Karpas-422 (cell line): Measurements from ENCODE around the gene CAV2. TPM values are rescaled to one million over a fixed set of nuclear protein-coding genes. Genes with fewer than 3 reads are reported as not detected.

Experiments
- DNase-seq: peaks from one replicate; pipeline ENCODE4 v3.0.0-alpha.2; 2015
- H2AFZ ChIP-seq: fragments of 200-600 bp; sonication (generic); 2 replicates; pipeline ENCODE4 v1.6.1; 2014; ENCODE audit warnings: antibody characterized with exemption, low read length, mixed read lengths
- H3K27ac ChIP-seq: fragments of 200-600 bp; sonication (generic); 2 replicates; pipeline ENCODE4 v1.5.1; 2014; ENCODE audit warnings: mild to moderate bottlenecking, low read length, moderate library complexity
- H3K27me3 ChIP-seq: fragments of 200-600 bp; sonication (generic); 2 replicates; pipeline ENCODE4 v1.6.1; 2014; ENCODE audit warnings: low read length, mixed read lengths
- H3K36me3 ChIP-seq: fragments of 200-600 bp; sonication (generic); 2 replicates; pipeline ENCODE4 v1.6.1; 2014; ENCODE audit warnings: low read length, mixed read lengths; ENCODE audit not compliant: insufficient read depth
- H3K4me1 ChIP-seq: fragments of 200-600 bp; sonication (generic); 2 replicates; pipeline ENCODE4 v1.6.1; 2014; ENCODE audit warnings: mild to moderate bottlenecking, low read length, mixed read lengths
- H3K4me2 ChIP-seq: fragments of 200-600 bp; sonication (generic); 2 replicates; pipeline ENCODE4 v1.6.1; 2014; ENCODE audit warnings: low read length, low read depth, mild to moderate bottlenecking; ENCODE audit not compliant: poor library complexity, severe bottlenecking
- H3K4me3 ChIP-seq: fragments of 200-600 bp; sonication (generic); 2 replicates; pipeline ENCODE4 v1.5.1; 2014; ENCODE audit warnings: mild to moderate bottlenecking, antibody characterized with exemption, low read length, mixed read lengths
- H3K79me2 ChIP-seq: fragments of 200-600 bp; sonication (generic); 2 replicates; pipeline ENCODE4 v1.6.1; 2014; ENCODE audit warnings: mild to moderate bottlenecking, low read length, mixed read lengths
- H3K9ac ChIP-seq: fragments of 200-600 bp; sonication (generic); 2 replicates; pipeline ENCODE4 v1.6.0; 2014; ENCODE audit warnings: low read length
- H3K9me2 ChIP-seq: fragments of 200-600 bp; sonication (generic), shearing (Covaris generic); replicated peaks from 2 replicates; pipeline ENCODE4 v1.6.0; 2014; ENCODE audit warnings: mild to moderate bottlenecking, low read length, moderate library complexity; ENCODE audit not compliant: insufficient read depth
- H3K9me3 ChIP-seq: fragments of 300-700, 200-600 bp; sonication (generic); 2 replicates; pipeline ENCODE4 v1.6.1; 2014; ENCODE audit warnings: low read length, mixed read lengths
- H4K20me1 ChIP-seq: fragments of 200-600 bp; sonication (generic); 2 replicates; pipeline ENCODE4 v1.6.1; 2014; ENCODE audit warnings: mild to moderate bottlenecking, antibody characterized with exemption, low read length, low read depth; ENCODE audit not compliant: insufficient read depth
- total RNA-seq: library from RNA; depleted of rRNA; stranded (reverse); fragments of >200 nt; shearing (Covaris generic); gene quantifications from 2 replicates; pipeline ENCODE4 v1.2.3, GENCODE V29; 2014; ENCODE audit warnings: low replicate concordance

Gene CAV2
- total RNA-seq, 1 experiment from 2014 or later: 1.2 TPM

GRCh38 chr7:116490351-116490750 is 9.2 kb upstream of the CAV2 start:
- Histone ChIP-seq H2AFZ (no peak overlapping the region), H3K36me3 (no peaks in the 10 kb centered on the region)
- no peak for DNase-seq

GRCh38 chr7:116491887-116492653 is 7.5 kb upstream of the CAV2 start:
- Histone ChIP-seq H3K27me3 (no peaks in the 10 kb centered on the region), H4K20me1 (no peaks in the 10 kb centered on the region), H3K27ac (no peak overlapping the region), H2AFZ (no peak overlapping the region), H3K79me2 (no peaks in the 10 kb centered on the region), H3K4me1 (no peaks in the 10 kb centered on the region), H3K36me3 (no peaks in the 10 kb centered on the region), H3K9ac (no peak overlapping the region), H3K9me2 (no peaks in the 10 kb centered on the region), H3K4me3 (no peak overlapping the region), H3K9me3 (no peaks in the 10 kb centered on the region), H3K4me2 (no peak overlapping the region)
- no peak for DNase-seq

More at GRCh38 chr7:116490351-116490750, 9.2 kb upstream of the CAV2 start:
- no peak overlapping the region for H3K4me3 ChIP-seq
- H3K79me2 ChIP-seq: no peaks in the 10 kb centered on the region
- H4K20me1 ChIP-seq: no peaks in the 10 kb centered on the region
- H3K4me1 ChIP-seq: no peaks in the 10 kb centered on the region
- H3K9me3 ChIP-seq: no peaks in the 10 kb centered on the region
- no peak overlapping the region for H3K27ac ChIP-seq
- no peaks in the 10 kb centered on the region for H3K27me3 ChIP-seq
- H3K9ac ChIP-seq: no peak overlapping the region
- no peaks in the 10 kb centered on the region for H3K9me2 ChIP-seq
- no peak overlapping the region for H3K4me2 ChIP-seq

- no peaks in the 10 kb centered on the region for H3K9me3 ChIP-seq
- H4K20me1 ChIP-seq: no peaks in the 10 kb centered on the region
- H3K4me2 ChIP-seq: no peak overlapping the region
- no peak for DNase-seq
- no peaks in the 10 kb centered on the region for H3K36me3 ChIP-seq
- H3K9me2 ChIP-seq: no peaks in the 10 kb centered on the region
- no peaks in the 10 kb centered on the region for H3K79me2 ChIP-seq
- H3K4me1 ChIP-seq: no peaks in the 10 kb centered on the region
- H3K27me3 ChIP-seq: no peaks in the 10 kb centered on the region
- no peak overlapping the region for H2AFZ ChIP-seq
- no peak overlapping the region for H3K9ac ChIP-seq
- no peak overlapping the region for H3K27ac ChIP-seq
- no peak overlapping the region for H3K4me3 ChIP-seq
These were observed 6.9 kb upstream of the CAV2 start for GRCh38 chr7:116492654-116493109.

- DNase-seq: no peak
- H3K9ac ChIP-seq: no peak overlapping the region
These were observed 6.1 kb upstream of the CAV2 start for GRCh38 chr7:116493449-116493848.

GRCh38 chr7:116494472-116494871 is 5.1 kb upstream of the CAV2 start:
- Histone ChIP-seq H3K79me2 (no peaks in the 10 kb centered on the region), H2AFZ (no peak overlapping the region), H3K9me3 (no peaks in the 10 kb centered on the region), H3K4me1 (no peaks in the 10 kb centered on the region), H3K4me3 (no peak overlapping the region), H3K9me2 (no peaks in the 10 kb centered on the region), H3K9ac (no peak overlapping the region), H3K36me3 (no peaks in the 10 kb centered on the region), H3K27ac (no peak overlapping the region), H3K27me3 (no peaks in the 10 kb centered on the region), H3K4me2 (no peak overlapping the region), H4K20me1 (no peaks in the 10 kb centered on the region)
- DNase-seq: no peak

More at GRCh38 chr7:116493449-116493848, 6.1 kb upstream of the CAV2 start:
- Histone ChIP-seq H3K36me3 (no peaks in the 10 kb centered on the region), H2AFZ (no peak overlapping the region), H4K20me1 (no peaks in the 10 kb centered on the region), H3K9me2 (no peaks in the 10 kb centered on the region), H3K27ac (no peak overlapping the region), H3K4me1 (no peaks in the 10 kb centered on the region), H3K9me3 (no peaks in the 10 kb centered on the region), H3K27me3 (no peaks in the 10 kb centered on the region), H3K4me3 (no peak overlapping the region), H3K79me2 (no peaks in the 10 kb centered on the region), H3K4me2 (no peak overlapping the region)

- DNase-seq: no peak
- Histone ChIP-seq H3K4me2 (no peak overlapping the region), H3K79me2 (no peaks in the 10 kb centered on the region), H3K9ac (no peak overlapping the region), H3K9me3 (no peaks in the 10 kb centered on the region), H3K27me3 (no peaks in the 10 kb centered on the region), H2AFZ (no peak overlapping the region), H3K4me1 (no peaks in the 10 kb centered on the region), H3K36me3 (no peaks in the 10 kb centered on the region), H3K27ac (no peak overlapping the region), H3K9me2 (no peaks in the 10 kb centered on the region), H4K20me1 (no peaks in the 10 kb centered on the region), H3K4me3 (no peak overlapping the region)
These were observed 3.8 kb upstream of the CAV2 start for GRCh38 chr7:116495736-116496135.

GRCh38 chr7:116496653-116497052 is 2.9 kb upstream of the CAV2 start:
- Histone ChIP-seq H3K9me3 (no peaks in the 10 kb centered on the region), H3K9ac (no peak overlapping the region), H3K36me3 (no peaks in the 10 kb centered on the region), H2AFZ (no peak overlapping the region), H3K4me1 (no peaks in the 10 kb centered on the region), H3K4me3 (no peak overlapping the region), H3K4me2 (no peak overlapping the region), H4K20me1 (no peaks in the 10 kb centered on the region), H3K27ac (no peak overlapping the region), H3K27me3 (no peaks in the 10 kb centered on the region), H3K9me2 (no peaks in the 10 kb centered on the region), H3K79me2 (no peaks in the 10 kb centered on the region)
- no peak for DNase-seq

- Histone ChIP-seq H2AFZ (no peak overlapping the region), H3K4me1 (no peaks in the 10 kb centered on the region)
These were observed 1.8 kb upstream of the CAV2 start for GRCh38 chr7:116497708-116498107.

More at GRCh38 chr7:116497708-116498107, 1.8 kb upstream of the CAV2 start:
- Histone ChIP-seq H3K9me3 (no peaks in the 10 kb centered on the region), H3K27ac (no peak overlapping the region), H3K36me3 (no peaks in the 10 kb centered on the region), H3K9me2 (no peaks in the 10 kb centered on the region), H3K4me3 (no peak overlapping the region), H3K9ac (no peak overlapping the region), H3K79me2 (no peaks in the 10 kb centered on the region), H3K4me2 (no peak overlapping the region), H4K20me1 (no peaks in the 10 kb centered on the region), H3K27me3 (no peaks in the 10 kb centered on the region)
- no peak for DNase-seq
